ENCODE results near the gene PFKFB4. TPM values are rescaled to one million over a fixed set of nuclear protein-coding genes. Genes with fewer than 3 reads are reported as not detected.
A peak's percentile ranks its signal among the peaks of the same experiment; 100 is the strongest.

Gene PFKFB4
- total and polyA plus RNA-seq, 7 donors: 0.25 to 4.1 (median 1.1) TPM

GRCh38 chr3:48562367-48563095 is 5.9 kb upstream of the PFKFB4 start:
- ATAC-seq (no peak), DNase-seq (no peak)
- no peaks in the 10 kb centered on the region for H3K27me3 ChIP-seq (ENCODE audit: insufficient read depth in 3 of 3, low read length in 2 of 3)
- WGBS, 3 donors: 79 to 87% (median 80%) methylated on average over 20 of the region's 20 CpGs
- H3K9me3 ChIP-seq: no peaks in the 10 kb centered on the region
- TF ChIP-seq CTCF (IDR thresholded peaks at IDR 0.05): no peak
- no peak overlapping the region for H3K4me3 ChIP-seq
- no peaks in the 10 kb centered on the region for H3K36me3 ChIP-seq (ENCODE audit: insufficient read depth in 1 of 2, low read depth in 1 of 2)
- H3K27ac ChIP-seq: no peak overlapping the region
- intact Hi-C loops (cut with DNase I): loop anchor here in 1 of 2 donors (5.0 kb wide), 1 partner anchor 90 kb away; no protein-coding TSS in a partner anchor
- H3K4me1 ChIP-seq: peaks cover 28% of the 10 kb centered on the region

DNA sequence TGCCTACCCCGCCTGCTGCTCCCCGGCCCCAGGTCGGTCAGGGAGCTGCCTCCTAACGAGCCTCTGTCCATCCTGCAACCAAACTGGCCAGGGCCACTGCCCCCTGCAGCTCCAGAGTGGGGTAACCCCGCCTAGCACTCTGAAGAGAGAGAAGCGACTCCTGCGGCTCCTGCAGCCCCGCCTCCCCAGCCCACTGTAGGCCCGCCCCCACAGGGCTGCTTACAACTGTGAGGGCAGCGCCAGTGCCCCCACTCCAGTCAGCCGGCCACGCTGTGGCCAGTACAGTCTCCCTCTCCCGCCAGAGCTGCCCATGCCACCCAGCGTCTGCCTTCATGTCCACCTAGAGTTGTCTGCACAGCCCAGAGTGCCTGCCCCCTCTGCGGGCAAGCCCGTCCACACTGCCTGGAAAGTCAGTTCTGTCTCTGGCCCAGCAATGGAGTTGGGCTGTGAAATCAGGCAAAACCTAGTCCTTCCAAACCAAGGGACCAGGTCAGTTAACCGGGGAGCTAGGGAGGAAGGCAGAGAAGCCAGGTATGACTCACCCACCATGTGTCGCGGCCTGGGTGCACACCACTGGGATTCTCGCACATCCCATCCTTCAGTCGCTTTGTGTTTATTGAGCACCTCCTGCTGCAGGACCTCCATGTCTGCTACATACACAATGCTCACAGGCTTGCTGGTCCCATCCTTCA is 4.6 kb upstream of the PFKFB4 start:
- intact Hi-C loops (cut with DNase I): loop anchor here in 1 of 2 donors (5.0 kb wide), 1 partner anchor 91 kb away; no protein-coding TSS in a partner anchor
- ATAC-seq: peak; percentile 12 to 15 (median 14)
- peak overlapping the region; percentile 72 for H3K27ac ChIP-seq

GRCh38 chr3:48560648-48561018 is 4.0 kb upstream of the PFKFB4 start:
- peak in 1 of 2 donors; percentile 36 for DNase-seq
- TF ChIP-seq CTCF (IDR thresholded peaks at IDR 0.05): no peak
- H3K9me3 ChIP-seq: no peaks in the 10 kb centered on the region
- WGBS, 3 donors: 6 to 7% (median 6%) methylated on average over 5 of the region's 5 CpGs
- H3K27ac ChIP-seq: peak overlapping the region; percentile 72
- peak; percentile 34 to 56 (median 52) for ATAC-seq
- H3K27me3 ChIP-seq (ENCODE audit: insufficient read depth in 3 of 3, low read length in 2 of 3): no peaks in the 10 kb centered on the region
- H3K4me1 ChIP-seq: peaks cover 33% of the 10 kb centered on the region
- H3K36me3 ChIP-seq (ENCODE audit: insufficient read depth in 1 of 2, low read depth in 1 of 2): no peaks in the 10 kb centered on the region
- intact Hi-C loops (cut with DNase I): loop anchor here in 1 of 2 donors (5.0 kb wide), 1 partner anchor 92 kb away; no protein-coding TSS in a partner anchor
- peak overlapping the region; percentile 60 for H3K4me3 ChIP-seq

More for the DNA sequence above, 4.6 kb upstream of the PFKFB4 start:
- peaks cover 33% of the 10 kb centered on the region for H3K4me1 ChIP-seq
- H3K36me3 ChIP-seq (ENCODE audit: insufficient read depth in 1 of 2, low read depth in 1 of 2): no peaks in the 10 kb centered on the region
- no peaks in the 10 kb centered on the region for H3K27me3 ChIP-seq (ENCODE audit: insufficient read depth in 3 of 3, low read length in 2 of 3)
- TF ChIP-seq CTCF (IDR thresholded peaks at IDR 0.05): no peak
- H3K9me3 ChIP-seq: no peaks in the 10 kb centered on the region
- DNase-seq: peak; percentile 57 to 74
- WGBS, 3 donors: 28 to 32% (median 30%) methylated on average over 19 to 21 of the region's 21 CpGs
- H3K4me3 ChIP-seq: peak overlapping the region; percentile 60

DNA sequence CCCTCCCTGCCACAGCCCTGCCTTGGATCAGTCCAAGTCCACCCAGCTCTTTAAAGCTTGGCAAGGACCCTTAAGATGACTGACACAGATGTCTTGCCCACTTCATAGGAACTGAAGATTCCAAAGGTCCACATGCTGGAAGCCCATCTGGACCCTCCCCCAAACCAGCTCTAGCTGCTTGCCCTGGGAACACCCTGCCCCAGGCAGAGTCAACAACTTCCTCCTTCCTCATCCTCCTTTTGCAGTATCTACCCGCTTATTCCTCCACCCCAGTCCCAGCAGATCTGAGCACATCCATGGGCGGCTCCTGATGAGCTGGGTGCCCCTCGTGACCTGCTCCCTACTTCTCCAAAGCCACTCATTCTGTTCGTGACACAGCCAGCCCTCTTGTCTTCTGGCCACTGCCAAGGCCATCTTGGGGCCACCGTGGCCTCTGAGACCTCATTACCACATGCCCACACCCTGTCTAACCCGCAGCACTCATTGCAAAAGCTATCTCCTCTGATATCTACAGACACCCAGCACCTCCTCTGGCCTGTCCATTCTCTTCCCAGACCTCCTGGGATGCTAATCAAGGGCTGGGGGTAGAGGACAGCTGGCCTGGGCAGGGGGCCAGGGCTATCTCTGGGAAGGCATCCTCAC is 2.0 kb upstream of the PFKFB4 start:
- intact Hi-C loops (cut with DNase I): loop anchor here in 1 of 2 donors (2.0 kb wide), 1 partner anchor 76 kb away; the partner anchor contains the start of gene SLC26A6
- Histone ChIP-seq H3K4me1 (peaks cover 33% of the 10 kb centered on the region), H3K36me3 (ENCODE audit: insufficient read depth in 1 of 2, low read depth in 1 of 2) (no peaks in the 10 kb centered on the region), H3K4me3 (no peak overlapping the region), H3K9me3 (no peaks in the 10 kb centered on the region), H3K27ac (peak overlapping the region; percentile 50), H3K27me3 (ENCODE audit: insufficient read depth in 3 of 3, low read length in 2 of 3) (no peaks in the 10 kb centered on the region)
- ATAC-seq: no peak
- DNase-seq: peak; percentile 42 to 74
- TF ChIP-seq CTCF (IDR thresholded peaks at IDR 0.05): no peak
- WGBS, 3 donors: 67 to 74% (median 67%) methylated on average over 6 of the region's 6 CpGs

Data from psoas muscle (tissue), 8 donors.